Transverse colon (tissue), 4 donors: ENCODE results near the gene TIMM22. TPM values are rescaled to one million over a fixed set of nuclear protein-coding genes. Genes with fewer than 3 reads are reported as not detected.

ENCODE experiments used
- DNase-seq: peaks from one replicate; pipeline ENCODE4 v3.0.0-alpha.2; 2019
- H3K27ac ChIP-seq, 4 donors: fragments of 200-600 bp; sonication (generic); 2 replicates each; pipeline ENCODE4 v1.5.1; 2016 to 2018; ENCODE audit warnings: inconsistent platforms in 4 of 4
- H3K27me3 ChIP-seq: fragments of 200-600 bp; sonication (generic); 2 replicates; pipeline ENCODE4 v1.5.1; 2017; ENCODE audit warnings: inconsistent platforms
- H3K36me3 ChIP-seq, 4 donors: fragments of 200-600 bp; sonication (generic); 2 replicates each; pipeline ENCODE4 v1.5.1; 2017 to 2019; ENCODE audit warnings: inconsistent platforms in 4 of 4
- H3K4me1 ChIP-seq, 4 donors: fragments of 200-600 bp; sonication (generic); 2 replicates each; pipeline ENCODE4 v1.5.1; 2017 to 2020; ENCODE audit warnings: inconsistent platforms in 4 of 4
- H3K4me3 ChIP-seq, 4 donors: fragments of 200-600 bp; sonication (generic); 1 replicate in 1 of 4; 2 replicates in 3 of 4; pipeline versions ENCODE4 v1.5.1 to v1.6.1; 2017 to 2019; ENCODE audit warnings: inconsistent platforms in 4 of 4
- H3K9me3 ChIP-seq, 2 donors: fragments of 200-600 bp; sonication (generic); 2 replicates each; pipeline ENCODE4 v1.5.1; 2017 to 2019; ENCODE audit warnings: inconsistent platforms in 2 of 2
- EP300 ChIP-seq: sonication (generic); formaldehyde crosslinking; IDR thresholded peaks from one replicate; pipeline ENCODE4 v1.6.1; 2017; ENCODE audit warnings: antibody characterized with exemption, low read depth
- POLR2A ChIP-seq: fragments of 450-650 bp; IDR thresholded peaks from one replicate; pipeline ENCODE4 v1.6.1; 2016; ENCODE audit warnings: antibody characterized with exemption, mild to moderate bottlenecking, moderate library complexity
- POLR2AphosphoS5 ChIP-seq, 3 donors: sonication (generic); formaldehyde crosslinking; IDR thresholded peaks; one replicate each; pipeline ENCODE4 v1.6.1; 2016; ENCODE audit warnings: antibody characterized with exemption in 3 of 3
- WGBS, 2 donors: methylation state at CpG; one replicate each; pipeline ENCODE4 v1.1.5; 2018; ENCODE audit warnings: low coverage in 1 of 2; 5-methylcytosine and 5-hydroxymethylcytosine counted together
- in situ Hi-C, 4 donors: fragments of 200-750 bp; cut with MboI; loops; one replicate each; pipeline versions ENCODE4 v1.15.0 to v1.15.1; 2017; ENCODE audit warnings: low sequenced_read_pairs in 3 of 4, low pct_ligation_motif_present in 1 of 4, low pct_unique_long_range_greater_than_20kb in 1 of 4
- intact Hi-C: fragments of 100-400 bp; cut with DNase I; formaldehyde crosslinking; loops from one replicate; pipeline ENCODE4 v1.15.1; 2023; ENCODE audit warnings: low total_unique reads
- total RNA-seq, 4 donors: library from RNA; depleted of rRNA; stranded (reverse); fragments of >200 nt; gene quantifications; one replicate each; pipeline ENCODE4 v1.1.0, GENCODE V29; 2016
- TF ChIP-seq, protein P1 (sequence below), 5 experiments: fragments of 200-600 bp in 3 of 5; fragments of 450-650 bp in 2 of 5; sonication (generic) in 3 of 5; IDR thresholded peaks; 1 replicate in 2 of 5; 2 replicates in 3 of 5; pipeline ENCODE4 v1.5.1; 2016 to 2017; ENCODE audit warnings: antibody characterized with exemption in 5 of 5, inconsistent platforms in 3 of 5, mild to moderate bottlenecking in 2 of 5, moderate library complexity in 1 of 5

TIMM22 gene
- total RNA-seq, 4 donors from 2014 or later: 10.5 to 17.6 (median 12.1) TPM

GRCh38 chr17:1036171-1036844, 39.4 kb downstream of the TIMM22 start:
- intact Hi-C loops: no loop called here
- TF ChIP-seq EP300: no peak
- no peak for TF ChIP-seq POLR2AphosphoS5 (IDR thresholded peaks at IDR 0.05)
- TF ChIP-seq POLR2A: no peak
- TF ChIP-seq, protein P1, sequence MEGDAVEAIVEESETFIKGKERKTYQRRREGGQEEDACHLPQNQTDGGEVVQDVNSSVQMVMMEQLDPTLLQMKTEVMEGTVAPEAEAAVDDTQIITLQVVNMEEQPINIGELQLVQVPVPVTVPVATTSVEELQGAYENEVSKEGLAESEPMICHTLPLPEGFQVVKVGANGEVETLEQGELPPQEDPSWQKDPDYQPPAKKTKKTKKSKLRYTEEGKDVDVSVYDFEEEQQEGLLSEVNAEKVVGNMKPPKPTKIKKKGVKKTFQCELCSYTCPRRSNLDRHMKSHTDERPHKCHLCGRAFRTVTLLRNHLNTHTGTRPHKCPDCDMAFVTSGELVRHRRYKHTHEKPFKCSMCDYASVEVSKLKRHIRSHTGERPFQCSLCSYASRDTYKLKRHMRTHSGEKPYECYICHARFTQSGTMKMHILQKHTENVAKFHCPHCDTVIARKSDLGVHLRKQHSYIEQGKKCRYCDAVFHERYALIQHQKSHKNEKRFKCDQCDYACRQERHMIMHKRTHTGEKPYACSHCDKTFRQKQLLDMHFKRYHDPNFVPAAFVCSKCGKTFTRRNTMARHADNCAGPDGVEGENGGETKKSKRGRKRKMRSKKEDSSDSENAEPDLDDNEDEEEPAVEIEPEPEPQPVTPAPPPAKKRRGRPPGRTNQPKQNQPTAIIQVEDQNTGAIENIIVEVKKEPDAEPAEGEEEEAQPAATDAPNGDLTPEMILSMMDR (IDR thresholded peaks at IDR 0.05): no peak
- Histone ChIP-seq H3K4me3 (no peak overlapping the region), H3K27ac (no peak overlapping the region), H3K27me3 (no peaks in the 10 kb centered on the region), H3K36me3 (peaks cover 0 to 6% (median 0%) of the 10 kb centered on the region in 4 donors), H3K9me3 (no peaks in the 10 kb centered on the region), H3K4me1 (peaks cover 0 to 16% (median 7%) of the 10 kb centered on the region in 4 donors)
- in situ Hi-C loops: no loop called here
- WGBS, 2 donors: 88% methylated on average over 24 of the region's 24 CpGs; no CpG with 5 or more reads in 1 of the 2 donors
- DNase-seq: no peak

DNA sequence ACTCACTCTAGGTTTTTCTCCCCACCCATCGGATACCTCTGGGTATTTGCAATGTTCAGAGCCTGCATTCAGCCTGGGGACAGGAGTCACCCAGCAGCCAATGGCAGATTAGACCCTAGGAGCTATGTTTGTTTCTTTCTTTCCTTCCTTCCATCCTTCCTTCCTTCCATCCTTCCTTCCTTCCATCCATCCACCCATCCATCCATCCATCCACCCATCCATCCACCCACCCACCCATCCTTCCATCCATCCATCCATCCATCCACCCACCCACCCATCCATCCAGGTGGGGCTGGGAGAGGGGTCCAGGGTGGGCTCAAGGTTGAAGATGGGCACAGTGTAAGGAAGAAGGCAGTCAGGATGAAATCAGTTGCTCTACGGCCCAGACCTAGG, 39.9 kb downstream of the TIMM22 start:
- TF ChIP-seq, protein P1 (IDR thresholded peaks at IDR 0.05): no peak
- TF ChIP-seq EP300: no peak
- no peak for TF ChIP-seq POLR2AphosphoS5 (IDR thresholded peaks at IDR 0.05)
- no peak for TF ChIP-seq POLR2A

GRCh38 chr17:1037238-1037879, 40.4 kb downstream of the TIMM22 start:
- WGBS, 2 donors: 85 to 90% methylated on average over 4 to 14 of the region's 19 CpGs
- no peak for TF ChIP-seq POLR2AphosphoS5 (IDR thresholded peaks at IDR 0.05)
- Histone ChIP-seq H3K4me1 (peaks cover 0 to 11% (median 3%) of the 10 kb centered on the region in 4 donors), H3K4me3 (no peak overlapping the region), H3K27ac (no peak overlapping the region), H3K9me3 (no peaks in the 10 kb centered on the region), H3K36me3 (peaks cover 0 to 6% (median 0%) of the 10 kb centered on the region in 4 donors), H3K27me3 (no peaks in the 10 kb centered on the region)
- DNase-seq: no peak
- in situ Hi-C loops (no loop called here), intact Hi-C loops (no loop called here)

More for the DNA sequence above, 39.9 kb downstream of the TIMM22 start:
- H3K4me1 ChIP-seq: peaks cover 0 to 15% (median 5%) of the 10 kb centered on the region in 4 donors
- no peak overlapping the region for H3K27ac ChIP-seq
- H3K27me3 ChIP-seq: no peaks in the 10 kb centered on the region
- no peaks in the 10 kb centered on the region for H3K9me3 ChIP-seq
- peaks cover 0 to 6% (median 0%) of the 10 kb centered on the region in 4 donors for H3K36me3 ChIP-seq
- H3K4me3 ChIP-seq: no peak overlapping the region
- no peak for DNase-seq
- intact Hi-C loops (no loop called here), in situ Hi-C loops (no loop called here)
- 92% methylated on average over 2 of the region's 2 CpGs; no CpG with 5 or more reads in 1 of the 2 donors for WGBS, 2 donors

GRCh38 chr17:1038459-1039122, 41.7 kb downstream of the TIMM22 start:
- H3K27me3 ChIP-seq: no peaks in the 10 kb centered on the region
- peak overlapping the region in 3 of 4 donors; percentile 59 to 70 (median 63) for H3K27ac ChIP-seq
- intact Hi-C loops: no loop called here
- DNase-seq: no peak
- H3K9me3 ChIP-seq: no peaks in the 10 kb centered on the region
- no peak overlapping the region for H3K4me3 ChIP-seq
- H3K4me1 ChIP-seq: peaks cover 0 to 19% (median 3%) of the 10 kb centered on the region in 4 donors
- 89 to 95% methylated on average over 4 to 24 of the region's 31 CpGs for WGBS, 2 donors
- H3K36me3 ChIP-seq: peaks cover 0 to 6% (median 0%) of the 10 kb centered on the region in 4 donors
- TF ChIP-seq, protein P1 (IDR thresholded peaks at IDR 0.05): no peak
- TF ChIP-seq EP300 (no peak), POLR2A (no peak), POLR2AphosphoS5 (IDR thresholded peaks at IDR 0.05) (no peak)
- in situ Hi-C loops: no loop called here
